ENCODE measurements around the gene LIPC.

The LIPC gene

DNA sequence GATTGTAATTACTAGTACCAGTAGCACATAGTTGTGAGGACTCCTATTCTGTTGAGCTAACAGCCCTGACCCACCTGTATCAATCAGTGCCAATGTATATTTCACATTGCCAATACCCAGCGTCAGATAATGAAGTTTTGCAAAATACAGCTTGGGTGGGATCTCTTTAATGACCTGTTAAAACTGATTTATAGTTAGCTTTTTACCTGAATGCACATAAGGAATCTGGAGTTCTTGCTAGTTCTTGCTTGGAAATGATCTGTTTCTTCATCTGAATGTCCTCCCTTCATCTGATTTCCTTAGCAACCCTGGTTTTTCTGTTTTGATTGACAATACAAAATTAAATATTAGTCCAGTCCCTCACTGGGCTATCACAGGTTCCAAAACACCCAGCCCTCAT is 62.8 kb downstream of the LIPC start:
- Histone ChIP-seq H3K4me1 (ENCODE audit: control insufficient read depth, insufficient read depth, low read length) (no peaks in the 10 kb centered on the region), H3K27me3 (ENCODE audit: control insufficient read depth, insufficient read depth, low read length) (no peaks in the 10 kb centered on the region), H3K36me3 (ENCODE audit: control insufficient read depth, insufficient read depth, low read length) (no peaks in the 10 kb centered on the region), H3K9ac (ENCODE audit: low read depth, low read length) (no peak overlapping the region), H3K9me3 (ENCODE audit: control insufficient read depth, insufficient read depth, low read length) (no peaks in the 10 kb centered on the region), H3K4me3 (ENCODE audit: low read depth, low read length) (no peak overlapping the region)

DNA sequence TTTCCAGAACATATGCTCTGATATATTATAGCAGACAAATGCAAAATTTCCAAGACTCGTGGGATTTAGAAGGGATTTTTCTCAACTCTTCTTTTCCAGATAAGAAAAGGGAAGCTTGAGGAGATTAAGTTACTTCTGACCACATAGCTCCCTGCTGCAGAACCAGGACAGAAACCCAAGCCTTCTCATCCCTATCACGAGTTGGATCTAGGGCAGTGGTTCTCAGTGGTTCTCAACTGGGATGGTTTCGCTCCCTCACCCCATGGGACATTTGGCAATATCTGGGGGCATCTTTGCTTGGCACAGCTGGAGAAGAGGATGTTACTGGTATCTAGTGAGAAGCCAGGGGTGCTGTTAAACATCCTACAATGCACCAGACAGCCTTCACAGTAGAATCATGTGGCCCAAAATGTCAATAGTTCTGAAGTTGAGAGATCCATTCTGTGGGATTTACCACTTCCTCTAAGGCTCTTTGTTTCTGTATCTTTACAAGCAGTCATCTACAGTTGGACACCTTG is 64.2 kb downstream of the LIPC start:
- Histone ChIP-seq H3K9ac (ENCODE audit: low read depth, low read length) (no peak overlapping the region), H3K4me1 (ENCODE audit: control insufficient read depth, insufficient read depth, low read length) (no peaks in the 10 kb centered on the region), H3K27me3 (ENCODE audit: control insufficient read depth, insufficient read depth, low read length) (no peaks in the 10 kb centered on the region), H3K4me3 (ENCODE audit: low read depth, low read length) (no peak overlapping the region), H3K36me3 (ENCODE audit: control insufficient read depth, insufficient read depth, low read length) (no peaks in the 10 kb centered on the region), H3K9me3 (ENCODE audit: control insufficient read depth, insufficient read depth, low read length) (no peaks in the 10 kb centered on the region)

DNA sequence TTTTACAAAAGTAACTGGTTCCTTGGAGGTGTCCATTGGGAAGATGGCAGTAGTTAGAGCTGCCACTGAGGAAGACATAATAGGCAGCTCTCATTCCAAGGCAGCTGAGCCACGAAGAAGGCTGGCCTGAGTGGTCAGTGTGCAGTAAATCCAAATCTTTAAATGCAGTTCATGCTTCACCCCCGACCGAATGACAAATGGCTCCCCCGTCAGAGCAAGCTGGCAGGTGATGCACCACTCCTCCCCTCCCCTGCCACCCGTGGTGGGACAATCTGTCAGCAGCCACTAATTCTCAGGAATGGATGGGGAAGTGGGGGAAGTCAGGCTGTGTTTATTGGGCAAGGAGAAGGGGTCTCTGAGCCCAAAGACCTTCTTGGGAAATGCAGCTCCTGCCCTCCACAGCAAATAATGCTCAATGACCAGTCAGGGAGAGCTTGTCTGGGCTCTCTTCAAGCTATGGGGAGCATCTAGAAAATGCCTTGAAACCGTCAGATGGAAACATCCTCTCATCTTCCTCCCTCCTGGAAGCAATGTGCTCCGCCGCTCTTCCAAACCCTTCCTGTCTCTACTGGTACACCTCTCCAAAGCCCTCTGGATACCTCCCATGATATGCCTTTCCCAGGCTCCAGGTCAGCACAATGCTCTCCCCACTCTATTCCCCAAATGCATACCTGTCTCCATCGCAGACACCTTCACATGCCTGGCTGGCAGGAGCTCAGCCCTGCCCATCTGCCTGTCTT is 65.4 kb downstream of the LIPC start:
- H3K27me3 ChIP-seq (ENCODE audit: control insufficient read depth, insufficient read depth, low read length): no peaks in the 10 kb centered on the region
- no peak overlapping the region for H3K9ac ChIP-seq (ENCODE audit: low read depth, low read length)
- H3K4me3 ChIP-seq (ENCODE audit: low read depth, low read length): no peak overlapping the region
- H3K4me1 ChIP-seq (ENCODE audit: control insufficient read depth, insufficient read depth, low read length): no peaks in the 10 kb centered on the region
- H3K9me3 ChIP-seq (ENCODE audit: control insufficient read depth, insufficient read depth, low read length): no peaks in the 10 kb centered on the region
- H3K36me3 ChIP-seq (ENCODE audit: control insufficient read depth, insufficient read depth, low read length): no peaks in the 10 kb centered on the region

DNA sequence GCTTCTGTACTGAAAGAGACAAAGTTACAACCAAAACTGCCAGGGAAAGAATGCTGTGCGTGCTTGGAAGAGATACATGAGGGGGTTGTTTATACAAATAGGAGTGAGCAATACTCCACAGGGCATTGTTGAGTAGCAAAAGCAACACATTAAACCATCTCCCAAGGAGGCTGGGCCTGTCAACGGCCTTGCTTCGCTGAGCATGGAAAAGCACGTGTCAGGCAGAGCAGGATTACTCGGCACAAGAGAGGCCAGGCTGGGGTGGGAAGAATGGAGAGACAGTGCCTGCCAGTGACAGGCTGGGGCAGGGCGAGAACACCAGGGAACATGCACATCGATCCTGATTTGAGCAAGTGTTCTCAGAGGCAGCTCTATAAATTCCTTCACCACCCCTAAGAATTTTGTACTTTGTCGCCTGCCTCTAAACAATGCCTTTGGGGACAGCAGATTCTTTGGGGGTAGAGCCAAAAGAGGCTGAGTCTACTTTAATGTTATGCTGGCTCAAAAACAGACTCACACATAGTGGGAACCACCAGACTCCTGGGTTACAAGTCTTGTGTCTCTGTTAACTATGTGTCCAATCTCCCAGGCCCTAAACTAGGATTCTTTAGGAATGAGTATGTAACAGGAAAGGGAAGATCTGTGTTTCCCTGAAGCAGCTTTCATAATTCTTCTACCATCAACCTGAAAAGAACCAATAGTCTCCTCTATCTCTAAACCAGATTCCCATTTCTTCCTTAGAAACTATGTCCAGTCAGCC is 67.2 kb downstream of the LIPC start:
- no peaks in the 10 kb centered on the region for H3K9me3 ChIP-seq (ENCODE audit: control insufficient read depth, insufficient read depth, low read length)
- H3K36me3 ChIP-seq (ENCODE audit: control insufficient read depth, insufficient read depth, low read length): no peaks in the 10 kb centered on the region
- H3K27me3 ChIP-seq (ENCODE audit: control insufficient read depth, insufficient read depth, low read length): no peaks in the 10 kb centered on the region
- no peaks in the 10 kb centered on the region for H3K4me1 ChIP-seq (ENCODE audit: control insufficient read depth, insufficient read depth, low read length)
- no peak overlapping the region for H3K4me3 ChIP-seq (ENCODE audit: low read depth, low read length)
- H3K9ac ChIP-seq (ENCODE audit: low read depth, low read length): no peak overlapping the region

DNA sequence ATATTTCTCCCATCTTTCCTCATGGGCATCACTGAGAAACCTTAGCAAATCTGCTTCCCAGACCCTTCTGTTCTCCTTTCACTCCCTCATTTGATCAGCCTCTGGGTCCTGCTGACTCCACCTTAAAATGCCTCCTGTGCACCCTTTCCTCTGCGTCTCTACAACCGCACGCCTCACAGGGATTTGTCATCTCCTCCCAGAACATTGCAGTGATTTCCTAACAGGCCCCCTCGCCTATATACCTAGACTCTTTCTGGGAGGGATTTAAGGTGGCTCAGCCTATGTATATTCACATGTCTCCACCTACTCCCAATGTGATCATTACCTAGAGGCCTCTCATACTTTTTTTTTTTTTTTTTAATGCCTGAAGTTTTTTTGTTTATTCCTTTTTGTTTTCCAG is 69.2 kb downstream of the LIPC start:
- H3K9ac ChIP-seq (ENCODE audit: low read depth, low read length): no peak overlapping the region
- no peaks in the 10 kb centered on the region for H3K36me3 ChIP-seq (ENCODE audit: control insufficient read depth, insufficient read depth, low read length)
- H3K4me1 ChIP-seq (ENCODE audit: control insufficient read depth, insufficient read depth, low read length): no peaks in the 10 kb centered on the region
- H3K4me3 ChIP-seq (ENCODE audit: low read depth, low read length): no peak overlapping the region
- H3K9me3 ChIP-seq (ENCODE audit: control insufficient read depth, insufficient read depth, low read length): no peaks in the 10 kb centered on the region
- no peaks in the 10 kb centered on the region for H3K27me3 ChIP-seq (ENCODE audit: control insufficient read depth, insufficient read depth, low read length)

DNA sequence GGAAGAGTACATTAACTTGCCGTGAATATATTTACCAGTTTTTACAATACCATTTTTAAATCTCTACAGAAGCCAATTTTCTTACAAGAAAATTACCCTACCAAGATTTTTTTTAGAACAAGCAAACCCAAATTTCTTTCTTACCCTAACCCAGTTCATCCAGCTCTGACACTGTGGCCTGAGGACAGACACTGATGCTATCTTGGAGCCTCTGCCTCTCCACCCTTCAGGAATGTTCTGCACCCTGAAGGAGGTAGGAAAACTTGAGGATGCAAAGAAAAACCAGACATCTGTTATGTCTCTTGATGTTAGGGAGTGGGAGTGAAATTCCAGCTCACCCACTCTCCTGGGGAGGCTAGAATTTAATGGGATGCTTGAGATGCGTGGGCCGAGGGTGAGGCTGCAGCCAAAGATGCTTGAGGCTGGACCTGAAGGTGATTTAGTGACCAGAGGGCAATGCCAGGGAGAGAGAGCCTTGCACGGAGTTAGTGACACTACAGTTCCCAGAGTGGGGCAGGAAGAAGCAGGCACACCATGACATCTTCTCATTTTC is 69.9 kb downstream of the LIPC start:
- Histone ChIP-seq H3K36me3 (ENCODE audit: control insufficient read depth, insufficient read depth, low read length) (no peaks in the 10 kb centered on the region), H3K27me3 (ENCODE audit: control insufficient read depth, insufficient read depth, low read length) (no peaks in the 10 kb centered on the region), H3K9ac (ENCODE audit: low read depth, low read length) (no peak overlapping the region), H3K4me3 (ENCODE audit: low read depth, low read length) (no peak overlapping the region), H3K4me1 (ENCODE audit: control insufficient read depth, insufficient read depth, low read length) (no peaks in the 10 kb centered on the region), H3K9me3 (ENCODE audit: control insufficient read depth, insufficient read depth, low read length) (no peaks in the 10 kb centered on the region)

DNA sequence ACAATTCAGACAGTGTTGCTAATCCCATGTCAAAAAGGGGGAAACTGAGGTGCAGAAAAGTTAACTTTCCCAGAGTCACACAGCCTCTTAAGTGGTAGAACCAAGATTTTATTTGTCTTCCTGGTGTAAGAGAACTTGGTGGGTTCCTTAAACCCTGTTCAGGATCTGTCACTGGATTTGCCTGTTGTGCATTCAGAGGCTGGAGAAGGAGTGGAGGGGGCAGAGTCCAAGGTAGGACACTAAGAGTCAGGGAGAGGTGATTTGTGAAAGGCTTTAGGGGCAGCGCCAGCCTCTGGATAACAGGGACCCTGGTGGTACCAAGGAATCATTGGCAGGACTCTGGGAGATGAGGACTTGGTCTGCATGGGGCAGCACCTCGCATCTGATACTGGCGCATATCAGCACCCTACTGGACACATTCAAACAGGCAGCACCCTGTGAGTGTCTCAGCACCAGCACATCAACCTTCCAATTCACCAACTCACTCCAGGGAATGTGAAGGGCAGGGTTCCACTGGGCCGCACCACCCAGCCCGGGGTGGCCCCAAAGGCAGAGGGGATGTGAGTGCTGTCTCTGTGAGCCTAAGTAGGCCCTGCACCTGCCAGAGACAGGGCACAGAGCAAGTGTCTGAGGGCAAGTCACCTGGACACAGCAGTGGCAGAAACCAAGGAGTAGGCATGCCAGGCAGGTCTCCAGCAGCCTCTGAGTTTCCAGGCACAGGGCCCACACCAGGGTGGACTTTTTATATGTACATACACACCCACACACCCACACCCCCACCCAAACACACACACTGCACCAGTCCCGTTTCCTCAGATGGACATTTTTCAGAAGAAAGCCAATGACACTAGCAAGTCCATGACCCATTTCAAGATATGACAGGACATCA is 71.6 kb downstream of the LIPC start:
- H3K9ac ChIP-seq (ENCODE audit: low read depth, low read length): no peak overlapping the region
- no peak overlapping the region for H3K4me3 ChIP-seq (ENCODE audit: low read depth, low read length)
- no peaks in the 10 kb centered on the region for H3K9me3 ChIP-seq (ENCODE audit: control insufficient read depth, insufficient read depth, low read length)
- H3K4me1 ChIP-seq (ENCODE audit: control insufficient read depth, insufficient read depth, low read length): no peaks in the 10 kb centered on the region
- no peaks in the 10 kb centered on the region for H3K27me3 ChIP-seq (ENCODE audit: control insufficient read depth, insufficient read depth, low read length)
- no peaks in the 10 kb centered on the region for H3K36me3 ChIP-seq (ENCODE audit: control insufficient read depth, insufficient read depth, low read length)

DNA sequence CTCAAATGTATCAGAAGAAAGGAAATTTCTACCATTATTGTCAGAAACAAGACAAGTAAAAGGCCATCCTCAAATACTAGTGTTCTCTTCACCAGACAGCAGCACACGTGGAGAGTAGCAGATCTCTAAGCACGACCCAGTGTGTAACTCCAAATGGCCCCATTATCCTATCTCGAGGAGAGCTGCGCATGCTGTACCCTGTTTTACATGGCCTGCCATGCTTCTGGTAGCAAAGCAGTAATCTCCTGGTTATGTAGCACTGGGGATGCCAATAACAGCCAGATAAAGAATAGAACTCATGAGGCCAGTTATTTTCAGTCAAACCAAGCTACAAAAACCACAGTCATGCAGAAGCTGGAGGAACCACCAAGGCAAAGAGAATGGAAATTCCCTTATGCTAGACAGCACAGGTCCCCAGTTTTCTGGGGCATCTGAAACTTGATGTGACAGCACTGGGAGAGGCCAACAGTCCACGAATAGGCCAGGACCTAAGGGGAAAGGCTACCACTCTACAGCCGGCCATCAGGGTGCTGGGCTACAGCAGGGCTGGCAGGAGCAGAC is 73.0 kb downstream of the LIPC start:
- Histone ChIP-seq H3K36me3 (ENCODE audit: control insufficient read depth, insufficient read depth, low read length) (no peaks in the 10 kb centered on the region), H3K4me1 (ENCODE audit: control insufficient read depth, insufficient read depth, low read length) (no peaks in the 10 kb centered on the region), H3K4me3 (ENCODE audit: low read depth, low read length) (no peak overlapping the region), H3K9me3 (ENCODE audit: control insufficient read depth, insufficient read depth, low read length) (no peaks in the 10 kb centered on the region), H3K27me3 (ENCODE audit: control insufficient read depth, insufficient read depth, low read length) (no peaks in the 10 kb centered on the region), H3K9ac (ENCODE audit: low read depth, low read length) (no peak overlapping the region)

DNA sequence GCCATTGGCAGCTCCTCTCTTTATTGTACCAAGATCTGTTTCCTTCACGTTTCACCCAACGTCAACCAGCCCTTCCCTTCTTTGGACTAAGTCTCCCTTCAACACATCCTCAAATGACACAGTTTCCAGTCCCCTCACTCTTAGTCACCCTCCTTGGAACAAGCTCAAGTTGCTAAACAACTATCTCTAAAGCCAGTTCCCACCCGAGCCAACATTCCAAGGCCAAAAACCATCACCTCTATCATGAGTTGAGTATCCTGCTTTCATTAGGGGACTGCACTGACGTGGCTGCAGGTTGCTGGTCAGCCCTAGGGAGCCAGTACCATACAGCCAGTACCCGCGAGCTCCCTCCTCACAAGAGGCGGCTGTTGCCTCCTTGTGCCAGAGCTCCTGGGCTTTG is 73.8 kb downstream of the LIPC start:
- Histone ChIP-seq H3K36me3 (ENCODE audit: control insufficient read depth, insufficient read depth, low read length) (no peaks in the 10 kb centered on the region), H3K9ac (ENCODE audit: low read depth, low read length) (no peak overlapping the region), H3K27me3 (ENCODE audit: control insufficient read depth, insufficient read depth, low read length) (no peaks in the 10 kb centered on the region), H3K9me3 (ENCODE audit: control insufficient read depth, insufficient read depth, low read length) (no peaks in the 10 kb centered on the region), H3K4me1 (ENCODE audit: control insufficient read depth, insufficient read depth, low read length) (no peaks in the 10 kb centered on the region), H3K4me3 (ENCODE audit: low read depth, low read length) (no peak overlapping the region)

DNA sequence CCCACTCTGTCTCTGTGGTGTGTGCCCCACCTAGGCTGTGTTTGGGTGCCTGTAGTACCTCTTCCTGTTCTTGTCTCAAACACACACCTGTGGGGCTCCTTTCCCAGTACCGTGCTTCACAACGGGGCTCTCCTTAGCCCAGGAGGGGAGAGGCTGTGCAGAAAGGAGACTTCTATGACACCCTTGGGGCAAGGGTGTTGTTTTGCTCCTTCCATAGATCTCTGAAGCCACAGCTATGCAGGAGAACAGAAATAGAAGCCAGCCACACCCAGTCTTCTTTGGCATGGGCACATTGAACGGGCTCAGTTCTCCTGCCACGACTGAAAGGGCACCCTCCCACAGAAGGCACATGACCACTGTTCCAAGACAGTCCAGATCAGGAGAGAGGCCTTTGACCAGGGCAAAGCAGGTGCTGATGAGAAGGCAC is 74.3 kb downstream of the LIPC start:
- H3K4me3 ChIP-seq (ENCODE audit: low read depth, low read length): no peak overlapping the region
- no peak overlapping the region for H3K9ac ChIP-seq (ENCODE audit: low read depth, low read length)
- H3K27me3 ChIP-seq (ENCODE audit: control insufficient read depth, insufficient read depth, low read length): no peaks in the 10 kb centered on the region

More for the DNA sequence above, 74.3 kb downstream of the LIPC start:
- Histone ChIP-seq H3K4me1 (ENCODE audit: control insufficient read depth, insufficient read depth, low read length) (no peaks in the 10 kb centered on the region), H3K36me3 (ENCODE audit: control insufficient read depth, insufficient read depth, low read length) (no peaks in the 10 kb centered on the region), H3K9me3 (ENCODE audit: control insufficient read depth, insufficient read depth, low read length) (no peaks in the 10 kb centered on the region)
